Fibroblast of the aortic adventitia (primary cell): ENCODE data around the gene VPS37B. TPM values are rescaled to one million over a fixed set of nuclear protein-coding genes. Genes with fewer than 3 reads are reported as not detected.

ENCODE experiments used
- DNase-seq: peaks from one replicate; pipeline ENCODE4 v3.0.0-alpha.2; 2010; ENCODE audit warnings: low read depth
- H3K4me3 ChIP-seq: 2 replicates; pipeline ENCODE4 v1.5.1; 2011; ENCODE audit warnings: low read depth, mild to moderate bottlenecking, control low read depth, low read length, moderate library complexity
- total RNA-seq: library from RNA; depleted of rRNA; stranded (reverse); fragments of >200 nt; gene quantifications from 2 replicates; pipeline ENCODE4 v1.2.3, GENCODE V29; 2012; ENCODE audit warnings: low replicate concordance
- TF ChIP-seq, protein P1 (sequence below): IDR thresholded peaks from 2 replicates; pipeline ENCODE4 v1.5.1; 2011; ENCODE audit warnings: mild to moderate bottlenecking, low read length, control low read depth, inconsistent platforms; ENCODE audit not compliant: insufficient read depth

The VPS37B gene
- total RNA-seq, 1 donor = 17.8 TPM

DNA sequence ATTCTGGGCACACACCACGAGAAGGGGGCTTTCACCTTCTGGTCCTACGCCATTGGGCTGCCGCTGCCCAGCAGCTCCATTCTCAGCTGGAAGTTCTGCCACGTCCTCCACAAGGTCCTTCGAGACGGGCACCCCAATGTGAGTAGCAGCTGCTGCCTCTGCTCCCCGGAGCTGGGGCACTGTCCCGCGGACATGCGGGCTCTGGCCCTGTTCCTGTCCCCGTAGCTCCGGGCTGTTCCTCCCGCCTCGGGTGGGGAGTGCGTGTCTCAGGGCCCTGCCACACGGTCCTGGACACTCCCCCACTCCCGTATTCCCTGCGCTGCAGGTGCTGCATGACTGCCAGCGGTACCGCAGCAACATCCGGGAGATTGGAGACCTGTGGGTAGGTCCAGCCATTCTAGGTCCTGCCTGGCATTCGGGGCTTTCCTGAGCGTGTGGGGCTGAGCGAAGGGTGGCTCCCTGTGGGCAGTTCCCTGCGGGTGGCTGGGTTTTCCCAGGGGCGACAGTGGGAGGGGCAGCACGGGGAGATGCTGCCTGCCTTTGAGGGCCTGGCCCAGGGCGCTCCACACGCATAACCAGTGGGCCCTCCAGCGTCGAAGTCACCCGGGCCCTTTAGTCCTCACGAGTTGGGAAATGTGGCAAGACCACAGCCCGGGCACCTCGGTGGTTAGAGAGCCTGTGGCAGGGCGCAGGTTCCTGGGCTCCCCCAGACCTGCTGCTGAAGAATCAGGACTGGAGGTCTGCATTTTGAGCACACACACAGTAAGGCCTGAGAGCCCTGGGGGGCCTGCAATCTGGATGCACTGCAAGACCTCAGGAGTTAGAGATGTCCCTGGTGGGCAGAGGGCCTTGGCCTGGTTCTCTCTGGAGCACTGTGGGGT, 47.2 kb downstream of the VPS37B start:
- TF ChIP-seq, protein P1, sequence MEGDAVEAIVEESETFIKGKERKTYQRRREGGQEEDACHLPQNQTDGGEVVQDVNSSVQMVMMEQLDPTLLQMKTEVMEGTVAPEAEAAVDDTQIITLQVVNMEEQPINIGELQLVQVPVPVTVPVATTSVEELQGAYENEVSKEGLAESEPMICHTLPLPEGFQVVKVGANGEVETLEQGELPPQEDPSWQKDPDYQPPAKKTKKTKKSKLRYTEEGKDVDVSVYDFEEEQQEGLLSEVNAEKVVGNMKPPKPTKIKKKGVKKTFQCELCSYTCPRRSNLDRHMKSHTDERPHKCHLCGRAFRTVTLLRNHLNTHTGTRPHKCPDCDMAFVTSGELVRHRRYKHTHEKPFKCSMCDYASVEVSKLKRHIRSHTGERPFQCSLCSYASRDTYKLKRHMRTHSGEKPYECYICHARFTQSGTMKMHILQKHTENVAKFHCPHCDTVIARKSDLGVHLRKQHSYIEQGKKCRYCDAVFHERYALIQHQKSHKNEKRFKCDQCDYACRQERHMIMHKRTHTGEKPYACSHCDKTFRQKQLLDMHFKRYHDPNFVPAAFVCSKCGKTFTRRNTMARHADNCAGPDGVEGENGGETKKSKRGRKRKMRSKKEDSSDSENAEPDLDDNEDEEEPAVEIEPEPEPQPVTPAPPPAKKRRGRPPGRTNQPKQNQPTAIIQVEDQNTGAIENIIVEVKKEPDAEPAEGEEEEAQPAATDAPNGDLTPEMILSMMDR = no peak
- DNase-seq = no peak
- H3K4me3 ChIP-seq = no peak overlapping the region

DNA sequence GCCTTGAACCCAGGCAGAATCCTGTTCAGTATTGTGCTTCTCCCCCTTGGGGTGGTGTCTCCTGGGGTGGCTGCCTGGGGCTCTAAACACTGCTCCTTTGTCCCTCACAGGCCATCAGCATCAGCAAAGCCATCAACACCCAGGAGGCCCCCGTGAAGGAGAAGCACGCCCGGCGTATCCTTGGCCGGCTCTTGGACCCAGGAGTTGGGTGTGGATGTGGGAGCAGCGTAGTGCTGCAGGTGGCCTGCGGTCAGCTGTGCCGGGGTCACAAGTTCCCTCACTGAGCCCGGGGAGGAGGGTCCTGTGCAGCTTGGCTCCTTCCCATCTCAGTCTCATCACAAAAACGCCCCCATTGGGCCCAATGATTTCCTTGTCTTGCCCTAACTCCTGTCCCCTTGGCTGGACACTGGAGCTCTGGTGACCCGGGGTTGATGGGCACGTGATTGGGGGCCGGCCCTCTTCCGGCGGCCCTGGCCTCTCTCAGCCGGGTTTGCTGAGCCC, 48.0 kb downstream of the VPS37B start:
- TF ChIP-seq, protein P1 = no peak

DNA sequence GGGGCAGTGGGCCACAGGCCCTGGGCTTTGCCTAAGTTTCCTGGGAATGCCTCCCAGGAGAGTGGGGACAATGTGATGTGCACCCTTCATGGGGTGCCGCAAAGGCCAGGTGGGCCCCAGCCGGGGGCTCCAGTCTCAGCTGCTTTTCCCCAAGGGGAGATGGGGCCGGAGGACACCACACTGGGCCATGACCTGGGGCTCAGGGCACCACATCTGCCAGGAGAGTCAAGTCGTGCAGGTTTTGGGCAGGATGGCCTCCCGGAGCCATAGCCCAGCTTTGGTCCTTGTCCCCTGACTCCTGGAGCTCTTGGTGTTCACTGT, 48.4 kb downstream of the VPS37B start:
- TF ChIP-seq, protein P1 = no peak

More for the DNA sequence above, 48.0 kb downstream of the VPS37B start:
- H3K4me3 ChIP-seq = no peak overlapping the region
- no peak for DNase-seq

GRCh38 chr12:122846622-122847515, 49.1 kb downstream of the VPS37B start:
- DNase-seq = no peak
- no peak overlapping the region for H3K4me3 ChIP-seq
- TF ChIP-seq, protein P1 = no peak

More for the DNA sequence above, 48.4 kb downstream of the VPS37B start:
- DNase-seq = no peak
- no peak overlapping the region for H3K4me3 ChIP-seq

- TF ChIP-seq, protein P1 = no peak
- no peak for DNase-seq
- no peak overlapping the region for H3K4me3 ChIP-seq
Observed at GRCh38 chr12:122845865-122846621, 49.9 kb downstream of the VPS37B start.
